ENCODE data around the gene ATP5MG.
"Not testable (repeated sequence)": the region's sequence is repeated elsewhere in the genome, so short reads cannot be mapped to it uniquely, and the experiment has no call there.

The ATP5MG gene

GRCh38 chr11:118401151-118401879, at the start of gene ATP5MG:
Gene ATP5MG, plus strand, starts transcription at chr11:118401606. Its CDS starts 60 bp downstream, at chr11:118401666.
- DNase-seq (ENCODE audit: low read depth in 2 of 3, low spot score in 2 of 3), result peak; percentile 74 to 92 (median 74)

- DNase-seq (ENCODE audit: low read depth in 2 of 3, low spot score in 2 of 3), result no peak
These were observed 48.2 kb upstream of the ATP5MG start for GRCh38 chr11:118353084-118353710.

- DNase-seq (ENCODE audit: low read depth in 2 of 3, low spot score in 2 of 3), result no peak
These were observed 43.3 kb upstream of the ATP5MG start for GRCh38 chr11:118358071-118358470.

- peak; percentile 96 to 99 (median 98) for DNase-seq (ENCODE audit: low read depth in 2 of 3, low spot score in 2 of 3)
These were observed 42.0 kb upstream of the ATP5MG start, which contains the start of gene UBE4A for GRCh38 chr11:118359295-118359958. Gene UBE4A, plus strand, starts transcription at chr11:118359600. Its CDS starts 5,481 bp downstream, at chr11:118365081.

- DNase-seq (ENCODE audit: low read depth in 2 of 3, low spot score in 2 of 3), result no peak
These were observed 36.3 kb upstream of the ATP5MG start for GRCh38 chr11:118364956-118365615.

- no peak for DNase-seq (ENCODE audit: low read depth in 2 of 3, low spot score in 2 of 3)
These were observed 35.1 kb upstream of the ATP5MG start for GRCh38 chr11:118366287-118366686.

- no peak for DNase-seq (ENCODE audit: low read depth in 2 of 3, low spot score in 2 of 3)
These were observed 30.6 kb upstream of the ATP5MG start for GRCh38 chr11:118370774-118371173.

- DNase-seq (ENCODE audit: low read depth in 2 of 3, low spot score in 2 of 3), result no peak
These were observed 28.1 kb upstream of the ATP5MG start for GRCh38 chr11:118373263-118373662.

GRCh38 chr11:118373871-118374270, 27.5 kb upstream of the ATP5MG start:
- no peak for DNase-seq (ENCODE audit: low read depth in 2 of 3, low spot score in 2 of 3)

GRCh38 chr11:118374729-118375128, 26.7 kb upstream of the ATP5MG start:
- no peak for DNase-seq (ENCODE audit: low read depth in 2 of 3, low spot score in 2 of 3)

- DNase-seq (ENCODE audit: low read depth in 2 of 3, low spot score in 2 of 3), result no peak
These were observed 25.4 kb upstream of the ATP5MG start for GRCh38 chr11:118375978-118376377.

GRCh38 chr11:118379497-118379896, 21.9 kb upstream of the ATP5MG start:
- DNase-seq (ENCODE audit: low read depth in 2 of 3, low spot score in 2 of 3), result no peak

GRCh38 chr11:118380571-118380970, 20.8 kb upstream of the ATP5MG start:
- no peak for DNase-seq (ENCODE audit: low read depth in 2 of 3, low spot score in 2 of 3)

GRCh38 chr11:118382954-118383353, 18.5 kb upstream of the ATP5MG start:
- DNase-seq (ENCODE audit: low read depth in 2 of 3, low spot score in 2 of 3), result no peak

- no peak for DNase-seq (ENCODE audit: low read depth in 2 of 3, low spot score in 2 of 3)
These were observed 17.7 kb upstream of the ATP5MG start for GRCh38 chr11:118383657-118384056.

- DNase-seq (ENCODE audit: low read depth in 2 of 3, low spot score in 2 of 3), result no peak
These were observed 5.3 kb upstream of the ATP5MG start for GRCh38 chr11:118396097-118396501.

GRCh38 chr11:118397448-118397847, 4.0 kb upstream of the ATP5MG start:
- DNase-seq (ENCODE audit: low read depth in 2 of 3, low spot score in 2 of 3), result no peak

- no peak for DNase-seq (ENCODE audit: low read depth in 2 of 3, low spot score in 2 of 3)
These were observed 2.4 kb upstream of the ATP5MG start for GRCh38 chr11:118398791-118399559.

- DNase-seq (ENCODE audit: low read depth in 2 of 3, low spot score in 2 of 3), result no peak
These were observed 629 bp downstream of the ATP5MG start for GRCh38 chr11:118401880-118402590.

GRCh38 chr11:118402594-118402993, 1.2 kb downstream of the ATP5MG start:
- DNase-seq (ENCODE audit: low read depth in 2 of 3, low spot score in 2 of 3), result not testable (repeated sequence)

Data from activated CD8-positive, alpha-beta memory T cell treated with anti-CD3 and anti-CD28 coated beads for 48 hours (primary cell).